HG03558 (cell line): ENCODE measurements around the gene BLNK.

ENCODE experiments used
- ATAC-seq: cut with Tn5 transposase; IDR thresholded peaks from one replicate; pipeline ENCODE4 v1.9.1; 2021; ENCODE audit warnings: moderate number of reproducible peaks; ENCODE audit not compliant: unreplicated experiment; ENCODE audit errors: extremely low read depth

Gene BLNK

GRCh38 chr10:96264938-96265337 is 6.4 kb downstream of the BLNK start:
- no peak for ATAC-seq

- ATAC-seq = no peak
Observed at GRCh38 chr10:96263669-96264068, 7.7 kb downstream of the BLNK start.

- no peak for ATAC-seq
Observed at GRCh38 chr10:96263176-96263575, 8.2 kb downstream of the BLNK start.

GRCh38 chr10:96261930-96262329 is 9.4 kb downstream of the BLNK start:
- no peak for ATAC-seq

- no peak for ATAC-seq
Observed at GRCh38 chr10:96261132-96261531, 10.2 kb downstream of the BLNK start.

GRCh38 chr10:96260014-96260413 is 11.4 kb downstream of the BLNK start:
- no peak for ATAC-seq

- ATAC-seq = no peak
Observed at GRCh38 chr10:96259150-96259549, 12.2 kb downstream of the BLNK start.

GRCh38 chr10:96257944-96258343 is 13.4 kb downstream of the BLNK start:
- no peak for ATAC-seq

- ATAC-seq = no peak
Observed at GRCh38 chr10:96255549-96256333, 15.6 kb downstream of the BLNK start.

- no peak for ATAC-seq
Observed at GRCh38 chr10:96254976-96255375, 16.4 kb downstream of the BLNK start.

GRCh38 chr10:96252730-96253129 is 18.6 kb downstream of the BLNK start:
- ATAC-seq = no peak

- ATAC-seq = no peak
Observed at GRCh38 chr10:96250349-96250748, 21.0 kb downstream of the BLNK start.

GRCh38 chr10:96249264-96249663 is 22.1 kb downstream of the BLNK start:
- no peak for ATAC-seq

- peak; percentile 89 for ATAC-seq
Observed at GRCh38 chr10:96244354-96244753, 27.0 kb downstream of the BLNK start.

- ATAC-seq = no peak
Observed at GRCh38 chr10:96243296-96243695, 28.1 kb downstream of the BLNK start.

GRCh38 chr10:96242822-96243221 is 28.5 kb downstream of the BLNK start:
- ATAC-seq = no peak

GRCh38 chr10:96238646-96239623 is 32.4 kb downstream of the BLNK start:
- ATAC-seq = no peak

GRCh38 chr10:96236876-96237275 is 34.5 kb downstream of the BLNK start:
- no peak for ATAC-seq

- no peak for ATAC-seq
Observed at GRCh38 chr10:96236090-96236478, 35.3 kb downstream of the BLNK start.

- ATAC-seq = no peak
Observed at GRCh38 chr10:96235326-96236089, 35.9 kb downstream of the BLNK start.

GRCh38 chr10:96233959-96234358 is 37.4 kb downstream of the BLNK start:
- no peak for ATAC-seq
